GM12864 (cell line): ENCODE measurements around the gene ZBTB1.
"Not testable (repeated sequence)": the region's sequence is repeated elsewhere in the genome, so short reads cannot be mapped to it uniquely, and the experiment has no call there.

Experiments used
- DNase-seq: peaks from one replicate; pipeline ENCODE4 v3.0.0-alpha.2; 2011; ENCODE audit warnings: low read depth
- H3K4me3 ChIP-seq: 2 replicates; pipeline ENCODE4 v1.5.1; 2011; ENCODE audit warnings: mild to moderate bottlenecking, low read depth, low read length, control low read depth
- CTCF ChIP-seq: IDR thresholded peaks from 2 replicates; pipeline ENCODE4 v1.5.1; 2011; ENCODE audit warnings: low read depth, mild to moderate bottlenecking, moderate library complexity, low read length, control low read depth, inconsistent platforms; ENCODE audit errors: missing control alignments

ZBTB1 gene

GRCh38 chr14:64510825-64511671 is 6.5 kb downstream of the ZBTB1 start:
- peak overlapping the region; percentile 10; the same call in 1 of the 2 replicates for H3K4me3 ChIP-seq
- TF ChIP-seq CTCF, result peak; percentile 83
- DNase-seq, result no peak

GRCh38 chr14:64513271-64513670 is 8.7 kb downstream of the ZBTB1 start:
- no peak for TF ChIP-seq CTCF
- DNase-seq, result no peak
- no peak overlapping the region for H3K4me3 ChIP-seq

GRCh38 chr14:64515053-64515452 is 10.5 kb downstream of the ZBTB1 start:
- no peak for DNase-seq
- TF ChIP-seq CTCF, result no peak

GRCh38 chr14:64516969-64517368 is 12.4 kb downstream of the ZBTB1 start:
- H3K4me3 ChIP-seq, result no peak overlapping the region
- no peak for DNase-seq
- TF ChIP-seq CTCF, result no peak

More at GRCh38 chr14:64515053-64515452, 10.5 kb downstream of the ZBTB1 start:
- H3K4me3 ChIP-seq, result no peak overlapping the region

- DNase-seq, H3K4me3 ChIP-seq: not testable (repeated sequence)
Observed at GRCh38 chr14:64517667-64518066, 13.1 kb downstream of the ZBTB1 start.

GRCh38 chr14:64518229-64518628 is 13.7 kb downstream of the ZBTB1 start:
- DNase-seq, result no peak
- H3K4me3 ChIP-seq, result no peak overlapping the region
- no peak for TF ChIP-seq CTCF

- no peak for TF ChIP-seq CTCF
- H3K4me3 ChIP-seq, result no peak overlapping the region
- no peak for DNase-seq
Observed at GRCh38 chr14:64520699-64521098, 16.1 kb downstream of the ZBTB1 start.
